HCT116 (cell line): Measurements from ENCODE around the gene PRKACG. TPM values are rescaled to one million over a fixed set of nuclear protein-coding genes. Genes with fewer than 3 reads are reported as not detected.

Experiments
- ATAC-seq: fragments of 200-7000 bp; cut with Tn5 transposase; 2 replicates; pipeline ENCODE4 v1.9.1; 2020; ENCODE audit warnings: mild to moderate bottlenecking, moderate library complexity
- BruUV-seq: library from RNA; stranded (reverse); fragments of 400-500 nt; replicated peaks from 2 replicates; lab custom pipeline; 2021; lab: Mats Ljungman, UMichigan
- CTCF ChIA-PET: fragments of 300-600 bp; sonication (Branson Sonifier 250); formaldehyde crosslinking; loops from one replicate; lab custom pipeline; 2021; ENCODE audit warnings: antibody characterized with exemption; lab: Charles Lee
- POLR2A ChIA-PET: fragments of 300-600, 350-600 bp; sonication (Branson Sonifier 250); formaldehyde crosslinking; loops from one replicate; lab custom pipeline; 2021; ENCODE audit warnings: antibody characterized with exemption; lab: Charles Lee
- RAD21 ChIA-PET, 2 experiments: fragments of 300-600 bp; sonication (Branson Sonifier 250); formaldehyde crosslinking; loops; one replicate each; lab custom pipeline; 2023; ENCODE audit warnings: low total read pairs in 2 of 2; ENCODE audit not compliant: uncharacterized antibody in 2 of 2, unreplicated experiment in 2 of 2, low non-redundant PET in 1 of 2; lab: Charles Lee
- DNase-seq: peaks from one replicate; pipeline ENCODE4 v3.0.0-alpha.2; 2010; ENCODE audit warnings: low read depth, low spot score
- H2AFZ ChIP-seq: fragments of 200-600 bp; shearing (Covaris generic), sonication (generic); 2 replicates; pipeline ENCODE4 v1.6.1; 2017; ENCODE audit warnings: low read depth, mixed run types, mixed read lengths, antibody characterized with exemption, low read length; ENCODE audit not compliant: poor library complexity, severe bottlenecking
- H3K27ac ChIP-seq: 2 replicates; pipeline ENCODE4 v1.5.1; 2012; ENCODE audit warnings: low read depth, low read length
- H3K27me3 ChIP-seq: fragments of 200-600 bp; sonication (generic); 2 replicates; pipeline ENCODE4 v1.6.1; 2016; ENCODE audit warnings: mixed run types, low read length, mixed read lengths; ENCODE audit not compliant: insufficient read depth
- H3K36me3 ChIP-seq, 2 experiments: fragments of 200-500 bp in 1 of 2; fragments of 200-600 bp in 1 of 2; sonication (Bioruptor generic) in 1 of 2; sonication (generic) in 1 of 2; 2 replicates each; pipeline versions ENCODE4 v1.5.1 to v1.6.1; 2014 to 2016; ENCODE audit warnings: low read length in 2 of 2, inconsistent platforms in 1 of 2, mixed read lengths in 1 of 2, mixed run types in 1 of 2; ENCODE audit not compliant: insufficient read depth in 2 of 2, control insufficient read depth in 1 of 2
- H3K4me1 ChIP-seq, 2 experiments: fragments of 200-600 bp in 1 of 2; sonication (generic) in 1 of 2; 2 replicates each; pipeline versions ENCODE4 v1.5.1 to v1.6.1; 2012 to 2017; ENCODE audit warnings: low read length in 2 of 2, inconsistent platforms in 1 of 2, mild to moderate bottlenecking in 1 of 2, mixed read lengths in 1 of 2, mixed run types in 1 of 2, moderate library complexity in 1 of 2; ENCODE audit not compliant: insufficient read depth in 2 of 2, control insufficient read depth in 1 of 2
- H3K4me2 ChIP-seq: fragments of 200-600 bp; sonication (generic); 2 replicates; pipeline ENCODE4 v1.6.1; 2017; ENCODE audit warnings: mixed run types, low read length, mixed read lengths
- H3K4me3 ChIP-seq, 2 experiments: fragments of 200-600 bp in 1 of 2; sonication (generic) in 1 of 2; replicated peaks in 1 of 2; 2 replicates each; pipeline ENCODE4 v1.5.1; 2011 to 2016; ENCODE audit warnings: low read length in 2 of 2, control low read depth in 1 of 2, low read depth in 1 of 2, mild to moderate bottlenecking in 1 of 2, mixed read lengths in 1 of 2, mixed run types in 1 of 2
- H3K79me2 ChIP-seq: fragments of 200-600 bp; sonication (generic); 2 replicates; pipeline ENCODE4 v1.6.1; 2017; ENCODE audit warnings: mild to moderate bottlenecking, mixed run types, low read length, moderate library complexity, mixed read lengths; ENCODE audit not compliant: insufficient read depth
- H3K9ac ChIP-seq: fragments of 200-600 bp; sonication (generic); 2 replicates; pipeline ENCODE4 v1.6.1; 2016; ENCODE audit warnings: low read length, mixed read lengths
- H3K9me2 ChIP-seq: fragments of 200-600 bp; sonication (generic), shearing (Covaris generic); 2 replicates; pipeline ENCODE4 v1.6.1; 2017; ENCODE audit warnings: mixed run types, mild to moderate bottlenecking, moderate library complexity; ENCODE audit not compliant: insufficient read depth
- H3K9me3 ChIP-seq, 2 experiments: fragments of 200-500 bp in 1 of 2; fragments of 200-600 bp in 1 of 2; sonication (Bioruptor generic) in 1 of 2; sonication (generic) in 1 of 2; 2 replicates each; pipeline ENCODE4 v1.6.1; 2014 to 2017; ENCODE audit warnings: low read length in 2 of 2, mixed read lengths in 2 of 2, inconsistent platforms in 1 of 2, low read depth in 1 of 2, mild to moderate bottlenecking in 1 of 2, mixed run types in 1 of 2, moderate library complexity in 1 of 2; ENCODE audit not compliant: control insufficient read depth in 1 of 2, insufficient read depth in 1 of 2
- H4K20me1 ChIP-seq: fragments of 200-600 bp; sonication (generic), shearing (Covaris generic); 2 replicates; pipeline ENCODE4 v1.6.1; 2017; ENCODE audit warnings: mixed run types, mild to moderate bottlenecking, moderate library complexity; ENCODE audit not compliant: insufficient read depth
- CEBPB ChIP-seq: IDR thresholded peaks from 2 replicates; pipeline ENCODE4 v1.6.1; 2012; ENCODE audit warnings: low read depth
- CTCF ChIP-seq, 3 experiments: fragments of 200-600 bp in 1 of 3; sonication (generic) in 1 of 3; IDR thresholded peaks in 2 of 3; conservative IDR thresholded peaks in 1 of 3; 2 replicates each; pipeline ENCODE4 v1.5.1; 2012 to 2017; ENCODE audit warnings: low read depth in 2 of 3, low read length in 2 of 3, antibody characterized with exemption in 1 of 3, borderline replicate concordance in 1 of 3, control low read depth in 1 of 3, mild to moderate bottlenecking in 1 of 3, mixed read lengths in 1 of 3, mixed run types in 1 of 3, moderate library complexity in 1 of 3; ENCODE audit not compliant: insufficient read depth in 1 of 3
- EGR1 ChIP-seq: IDR thresholded peaks from 2 replicates; pipeline ENCODE4 v1.6.1; 2012; ENCODE audit warnings: low read depth
- EZH2 ChIP-seq: fragments of 200-600 bp; sonication (generic); IDR thresholded peaks from 2 replicates; pipeline ENCODE4 v1.6.1; 2017; ENCODE audit warnings: antibody characterized with exemption, mixed run types
- FOSL1 ChIP-seq: IDR thresholded peaks from 2 replicates; pipeline ENCODE4 v1.6.1; 2012; ENCODE audit warnings: low read depth
- JUND ChIP-seq: IDR thresholded peaks from 2 replicates; pipeline ENCODE4 v1.6.1; 2012
- MAX ChIP-seq: IDR thresholded peaks from 2 replicates; pipeline ENCODE4 v1.6.1; 2012
- POLR2A ChIP-seq: IDR thresholded peaks from 2 replicates; pipeline ENCODE4 v1.7.0; 2011; ENCODE audit warnings: borderline replicate concordance; ENCODE audit not compliant: insufficient read depth, insufficient read length; ENCODE audit errors: extremely low read depth
- POLR2AphosphoS5 ChIP-seq: IDR thresholded peaks from 2 replicates; pipeline ENCODE4 v1.6.1; 2011; ENCODE audit warnings: mild to moderate bottlenecking, low read depth, low read length, moderate library complexity
- SP1 ChIP-seq: IDR thresholded peaks from 2 replicates; pipeline ENCODE4 v1.6.1; 2012; ENCODE audit warnings: low read depth
- SRF ChIP-seq: IDR thresholded peaks from 2 replicates; pipeline ENCODE4 v1.6.1; 2012; ENCODE audit warnings: low read depth
- TCF7L2 ChIP-seq: IDR thresholded peaks from 2 replicates; pipeline ENCODE4 v1.7.0; 2011; ENCODE audit warnings: borderline replicate concordance, inconsistent platforms; ENCODE audit not compliant: insufficient read depth, insufficient read length; ENCODE audit errors: extremely low read depth
- YY1 ChIP-seq: IDR thresholded peaks from 2 replicates; pipeline ENCODE4 v1.6.1; 2011; ENCODE audit warnings: low read length, low read depth, moderate library complexity, mild to moderate bottlenecking; ENCODE audit not compliant: insufficient replicate concordance; ENCODE audit errors: extremely low read depth
- ZFX ChIP-seq: fragments of 450-650 bp; IDR thresholded peaks from 2 replicates; pipeline ENCODE4 v1.6.1; 2017
- ZNF274 ChIP-seq: fragments of 200-500 bp; sonication (Bioruptor generic); IDR thresholded peaks from 2 replicates; pipeline ENCODE4 v1.6.1; 2014; ENCODE audit warnings: mild to moderate bottlenecking, low read depth, low read length, inconsistent platforms
- intact Hi-C: fragments of 100-400 bp; cut with micrococcal nuclease; formaldehyde crosslinking; loops from 2 replicates; pipeline ENCODE4 v1.10.0; 2022
- total RNA-seq: library from RNA; stranded (reverse); gene quantifications from one replicate; pipeline ENCODE4 v1.2.1, GENCODE V29; 2021; ENCODE audit not compliant: unreplicated experiment
- TF ChIP-seq, protein P1 (sequence below): IDR thresholded peaks from 2 replicates; pipeline ENCODE4 v1.6.1; 2012; ENCODE audit warnings: low read depth
- TF ChIP-seq, protein P2 (sequence below): IDR thresholded peaks from 2 replicates; pipeline ENCODE4 v1.6.1; 2011; ENCODE audit warnings: mild to moderate bottlenecking, low read length, moderate library complexity; ENCODE audit not compliant: insufficient replicate concordance; ENCODE audit errors: extremely low read depth
- TF ChIP-seq, protein P3 (sequence below): IDR thresholded peaks from 2 replicates; pipeline ENCODE4 v1.6.1; 2012

The PRKACG gene
- total RNA-seq, 1 experiment from 2014 or later: not detected

- CTCF ChIA-PET: no interaction called here
- H3K79me2 ChIP-seq: peaks cover 87% of the 10 kb centered on the region
Observed at GRCh38 chr9:69040646-69041045, 26.7 kb upstream of the PRKACG start.

More at GRCh38 chr9:69040646-69041045, 26.7 kb upstream of the PRKACG start:
- intact Hi-C loops: no loop called here
- no peak overlapping the region for H3K4me3 ChIP-seq
- no peaks in the 10 kb centered on the region for H4K20me1 ChIP-seq
- H3K27me3 ChIP-seq: no peaks in the 10 kb centered on the region
- TF ChIP-seq ZFX: no peak
- no peak for TF ChIP-seq TCF7L2
- TF ChIP-seq, protein P1, sequence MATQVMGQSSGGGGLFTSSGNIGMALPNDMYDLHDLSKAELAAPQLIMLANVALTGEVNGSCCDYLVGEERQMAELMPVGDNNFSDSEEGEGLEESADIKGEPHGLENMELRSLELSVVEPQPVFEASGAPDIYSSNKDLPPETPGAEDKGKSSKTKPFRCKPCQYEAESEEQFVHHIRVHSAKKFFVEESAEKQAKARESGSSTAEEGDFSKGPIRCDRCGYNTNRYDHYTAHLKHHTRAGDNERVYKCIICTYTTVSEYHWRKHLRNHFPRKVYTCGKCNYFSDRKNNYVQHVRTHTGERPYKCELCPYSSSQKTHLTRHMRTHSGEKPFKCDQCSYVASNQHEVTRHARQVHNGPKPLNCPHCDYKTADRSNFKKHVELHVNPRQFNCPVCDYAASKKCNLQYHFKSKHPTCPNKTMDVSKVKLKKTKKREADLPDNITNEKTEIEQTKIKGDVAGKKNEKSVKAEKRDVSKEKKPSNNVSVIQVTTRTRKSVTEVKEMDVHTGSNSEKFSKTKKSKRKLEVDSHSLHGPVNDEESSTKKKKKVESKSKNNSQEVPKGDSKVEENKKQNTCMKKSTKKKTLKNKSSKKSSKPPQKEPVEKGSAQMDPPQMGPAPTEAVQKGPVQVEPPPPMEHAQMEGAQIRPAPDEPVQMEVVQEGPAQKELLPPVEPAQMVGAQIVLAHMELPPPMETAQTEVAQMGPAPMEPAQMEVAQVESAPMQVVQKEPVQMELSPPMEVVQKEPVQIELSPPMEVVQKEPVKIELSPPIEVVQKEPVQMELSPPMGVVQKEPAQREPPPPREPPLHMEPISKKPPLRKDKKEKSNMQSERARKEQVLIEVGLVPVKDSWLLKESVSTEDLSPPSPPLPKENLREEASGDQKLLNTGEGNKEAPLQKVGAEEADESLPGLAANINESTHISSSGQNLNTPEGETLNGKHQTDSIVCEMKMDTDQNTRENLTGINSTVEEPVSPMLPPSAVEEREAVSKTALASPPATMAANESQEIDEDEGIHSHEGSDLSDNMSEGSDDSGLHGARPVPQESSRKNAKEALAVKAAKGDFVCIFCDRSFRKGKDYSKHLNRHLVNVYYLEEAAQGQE: no peak
- TF ChIP-seq CTCF (IDR thresholded peaks at IDR 0.05 in 2 of 3, conservative IDR thresholded peaks at IDR 0.05 in 1 of 3; ENCODE audit: borderline replicate concordance in 1 of 3, insufficient read depth in 1 of 3, low read depth in 2 of 3, low read length in 2 of 3): no peak
- TF ChIP-seq ZNF274: no peak
- no peak for TF ChIP-seq YY1
- no peak for TF ChIP-seq MAX
- TF ChIP-seq, protein P2, sequence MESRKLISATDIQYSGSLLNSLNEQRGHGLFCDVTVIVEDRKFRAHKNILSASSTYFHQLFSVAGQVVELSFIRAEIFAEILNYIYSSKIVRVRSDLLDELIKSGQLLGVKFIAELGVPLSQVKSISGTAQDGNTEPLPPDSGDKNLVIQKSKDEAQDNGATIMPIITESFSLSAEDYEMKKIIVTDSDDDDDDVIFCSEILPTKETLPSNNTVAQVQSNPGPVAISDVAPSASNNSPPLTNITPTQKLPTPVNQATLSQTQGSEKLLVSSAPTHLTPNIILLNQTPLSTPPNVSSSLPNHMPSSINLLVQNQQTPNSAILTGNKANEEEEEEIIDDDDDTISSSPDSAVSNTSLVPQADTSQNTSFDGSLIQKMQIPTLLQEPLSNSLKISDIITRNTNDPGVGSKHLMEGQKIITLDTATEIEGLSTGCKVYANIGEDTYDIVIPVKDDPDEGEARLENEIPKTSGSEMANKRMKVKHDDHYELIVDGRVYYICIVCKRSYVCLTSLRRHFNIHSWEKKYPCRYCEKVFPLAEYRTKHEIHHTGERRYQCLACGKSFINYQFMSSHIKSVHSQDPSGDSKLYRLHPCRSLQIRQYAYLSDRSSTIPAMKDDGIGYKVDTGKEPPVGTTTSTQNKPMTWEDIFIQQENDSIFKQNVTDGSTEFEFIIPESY: no peak
- no peak for TF ChIP-seq POLR2AphosphoS5
- no peak for TF ChIP-seq FOSL1
- TF ChIP-seq SP1: no peak
- no peak for TF ChIP-seq EZH2
- TF ChIP-seq, protein P3, sequence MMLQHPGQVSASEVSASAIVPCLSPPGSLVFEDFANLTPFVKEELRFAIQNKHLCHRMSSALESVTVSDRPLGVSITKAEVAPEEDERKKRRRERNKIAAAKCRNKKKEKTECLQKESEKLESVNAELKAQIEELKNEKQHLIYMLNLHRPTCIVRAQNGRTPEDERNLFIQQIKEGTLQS: no peak
- no peak for TF ChIP-seq POLR2A
- no peak for TF ChIP-seq JUND
- TF ChIP-seq EGR1: no peak
- TF ChIP-seq CEBPB: no peak
- no peak for TF ChIP-seq SRF
- TF ChIP-seq, all 23 proteins: peak for 0
- Histone ChIP-seq H3K4me1 (peaks cover 0 to 8% of the 10 kb centered on the region in 2 experiments; a peak in 2 of 4 replicates), H2AFZ (no peak overlapping the region), H3K4me2 (no peak overlapping the region), H3K27ac (no peak overlapping the region), H3K9me3 (no peaks in the 10 kb centered on the region), H3K9ac (no peak overlapping the region), H3K9me2 (no peaks in the 10 kb centered on the region), H3K36me3 (no peaks in the 10 kb centered on the region)
- RAD21 ChIA-PET: no interaction called here
- no TSS peak for BruUV-seq
- POLR2A ChIA-PET: no interaction called here
- ATAC-seq: no peak
- no peak for DNase-seq
